K562 (cell line): ENCODE data around the gene ADGRG1. TPM values are rescaled to one million over a fixed set of nuclear protein-coding genes. Genes with fewer than 3 reads are reported as not detected.

Experiments
- ATAC-seq: fragments of 200-7000 bp; cut with Tn5 transposase; 3 replicates; pipeline ENCODE4 v1.9.1; 2020; ENCODE audit warnings: moderate library complexity
- BruUV-seq: library from RNA; stranded (reverse); fragments of 400-500 nt; replicated peaks from 2 replicates; lab custom pipeline; 2021; lab: Mats Ljungman, UMichigan
- CTCF ChIA-PET: fragments of 300-600 bp; formaldehyde crosslinking; extraction: SDS; loops from one replicate; lab custom pipeline; 2021; ENCODE audit warnings: low intra/inter-chr PET ratio; lab: Yijun Ruan, JAX
- POLR2A ChIA-PET: fragments of 300-600, 350-650 bp; sonication (Branson Sonifier 250); formaldehyde crosslinking; extraction: SDS; loops from one replicate; lab custom pipeline; 2021; ENCODE audit warnings: antibody characterized with exemption, inconsistent platforms; lab: Yijun Ruan, JAX
- DNase-seq, 4 experiments: peaks; one replicate each; pipeline versions ENCODE4 v3.0.0 to v3.0.0-alpha.2; 2011 to 2018; ENCODE audit warnings: low spot score in 3 of 4, mixed read lengths in 3 of 4; ENCODE audit errors: extremely low read depth in 1 of 4
- FAIRE-seq: peaks from 2 replicates; lab custom pipeline; 2011; peaks lifted over from hg19 to GRCh38; lab: Jason Lieb, UNC
- H2AFZ ChIP-seq: 2 replicates; pipeline ENCODE4 v1.6.0; 2011; ENCODE audit warnings: low read depth, low read length, control low read depth, inconsistent platforms
- H3K27ac ChIP-seq: fragments of 200-600 bp; 3 replicates; pipeline ENCODE4 v1.8.0; 2011; ENCODE audit warnings: low read depth, mild to moderate bottlenecking, control low read depth, inconsistent platforms, low read length, moderate library complexity, mixed read lengths; ENCODE audit errors: extremely low read depth
- H3K27me3 ChIP-seq, 2 experiments: fragments of 300-600 bp in 1 of 2; 2 replicates in 1 of 2; 3 replicates in 1 of 2; pipeline versions ENCODE4 v1.6.0 to v1.8.0; 2011; ENCODE audit warnings: inconsistent platforms in 2 of 2, low read length in 2 of 2, mild to moderate bottlenecking in 1 of 2, mixed read lengths in 1 of 2, moderate library complexity in 1 of 2; ENCODE audit not compliant: control insufficient read depth in 2 of 2, insufficient read depth in 2 of 2
- H3K36me3 ChIP-seq: fragments of 300-600 bp; 3 replicates; pipeline ENCODE4 v1.8.0; 2011; ENCODE audit warnings: mild to moderate bottlenecking, low read length, inconsistent platforms; ENCODE audit not compliant: control insufficient read depth, insufficient read depth
- H3K4me1 ChIP-seq, 2 experiments: fragments of 200-600 bp in 1 of 2; replicated peaks in 1 of 2; 2 replicates in 1 of 2; 3 replicates in 1 of 2; pipeline versions ENCODE4 v1.5.1 to v1.8.0; 2011; ENCODE audit warnings: inconsistent platforms in 2 of 2, low read length in 2 of 2, mild to moderate bottlenecking in 1 of 2, mixed read lengths in 1 of 2, moderate library complexity in 1 of 2; ENCODE audit not compliant: control insufficient read depth in 2 of 2, insufficient read depth in 2 of 2
- H3K4me2 ChIP-seq: 2 replicates; pipeline ENCODE4 v1.6.1; 2011; ENCODE audit warnings: low read length, control low read depth, inconsistent platforms, mixed read lengths; ENCODE audit not compliant: insufficient read depth
- H3K4me3 ChIP-seq: fragments of 200-600 bp; sonication (generic), shearing (Covaris generic); 2 replicates; pipeline ENCODE4 v1.5.1; 2016; ENCODE audit warnings: control low read depth, inconsistent platforms
- H3K79me2 ChIP-seq: fragments of 200-600 bp; 3 replicates; pipeline ENCODE4 v1.8.0; 2011; ENCODE audit warnings: low read length, inconsistent platforms; ENCODE audit not compliant: control insufficient read depth, insufficient read depth
- H3K9ac ChIP-seq, 2 experiments: 2 replicates each; pipeline versions ENCODE4 v1.6.0 to v1.6.1; 2011; ENCODE audit warnings: low read depth in 2 of 2, low read length in 2 of 2, control low read depth in 1 of 2, inconsistent platforms in 1 of 2, mild to moderate bottlenecking in 1 of 2, mixed read lengths in 1 of 2; ENCODE audit not compliant: insufficient read depth in 1 of 2
- H3K9me1 ChIP-seq: one replicate; pipeline ENCODE4 v1.6.0; 2011; ENCODE audit warnings: inconsistent platforms, mild to moderate bottlenecking, low read length, moderate library complexity; ENCODE audit not compliant: control insufficient read depth, insufficient read depth
- H3K9me3 ChIP-seq: replicated peaks from 2 replicates; pipeline ENCODE4 v1.5.1; 2011; ENCODE audit warnings: low read depth, low read length, inconsistent platforms; ENCODE audit not compliant: control insufficient read depth, insufficient read depth
- H4K20me1 ChIP-seq: replicated peaks from 2 replicates; pipeline ENCODE4 v1.6.1; 2011; ENCODE audit warnings: low read length, inconsistent platforms, mixed read lengths; ENCODE audit not compliant: control insufficient read depth, insufficient read depth
- CCNT2 ChIP-seq: IDR thresholded peaks from 2 replicates; pipeline ENCODE4 v1.6.1; 2011; ENCODE audit warnings: borderline replicate concordance, low read depth, mild to moderate bottlenecking, moderate library complexity, mixed read lengths, low read length; ENCODE audit not compliant: insufficient read length; ENCODE audit errors: extremely low read depth
- CHCHD3 ChIP-seq: fragments of 250-450 bp; sonication (Bioruptor Pico); IDR thresholded peaks from 2 replicates; pipeline ENCODE4 v2.1.2; 2022; ENCODE audit warnings: mild to moderate bottlenecking
- CTBP1 ChIP-seq: fragments of 450-650 bp; IDR thresholded peaks from 2 replicates; pipeline ENCODE4 v1.6.1; 2016; ENCODE audit warnings: borderline replicate concordance
- GTF2E2 ChIP-seq: fragments of 200-800 bp; sonication (Bioruptor generic); IDR thresholded peaks from 2 replicates; pipeline ENCODE4 v1.6.1; 2016; ENCODE audit warnings: missing genetic modification characterization, missing compliant biosample characterization
- HDAC2 ChIP-seq: fragments of 450-650 bp; IDR thresholded peaks from 2 replicates; pipeline ENCODE4 v1.6.1; 2016; ENCODE audit warnings: mild to moderate bottlenecking
- KDM4B ChIP-seq, 2 experiments: fragments of 450-650 bp in 1 of 2; sonication (generic) in 1 of 2; IDR thresholded peaks; 2 replicates each; pipeline ENCODE4 v1.6.1; 2016 to 2017; ENCODE audit warnings: borderline replicate concordance in 2 of 2, antibody characterized with exemption in 1 of 2, low read depth in 1 of 2, mild to moderate bottlenecking in 1 of 2
- MAZ ChIP-seq, 2 experiments: fragments of 450-650 bp in 1 of 2; sonication (generic) in 1 of 2; formaldehyde crosslinking; IDR thresholded peaks in 1 of 2; conservative IDR thresholded peaks in 1 of 2; 2 replicates each; pipeline versions ENCODE4 v1.4.0 to v1.5.0; 2020; ENCODE audit warnings: mild to moderate bottlenecking in 1 of 2, missing genetic modification reagents in 1 of 2
- MED1 ChIP-seq: sonication (generic); formaldehyde crosslinking; IDR thresholded peaks from 2 replicates; pipeline ENCODE4 v1.8.1; 2023; ENCODE audit warnings: missing genetic modification reagents, borderline replicate concordance
- MLX ChIP-seq, 2 experiments: fragments of 450-650 bp in 1 of 2; sonication (generic) in 1 of 2; formaldehyde crosslinking; conservative IDR thresholded peaks; 2 replicates each; pipeline versions ENCODE4 v1.4.0 to v1.8.1; 2020 to 2022; ENCODE audit warnings: mild to moderate bottlenecking in 1 of 2, missing genetic modification reagents in 1 of 2
- NONO ChIP-seq, 2 experiments: fragments of 200-400 bp in 1 of 2; fragments of 450-650 bp in 1 of 2; formaldehyde crosslinking in 1 of 2; IDR thresholded peaks; 2 replicates each; pipeline ENCODE4 v1.6.1; 2017; ENCODE audit warnings: low read depth in 2 of 2, mild to moderate bottlenecking in 2 of 2, moderate library complexity in 2 of 2, low read length in 1 of 2
- PHF8 ChIP-seq: fragments of 200-600 bp; sonication (generic); IDR thresholded peaks from 2 replicates; pipeline ENCODE4 v1.6.1; 2012; ENCODE audit warnings: mixed run types, mild to moderate bottlenecking, inconsistent platforms, low read length, moderate library complexity, borderline replicate concordance
- POLR3A ChIP-seq: IDR thresholded peaks from 2 replicates; pipeline ENCODE4 v1.6.1; 2011; ENCODE audit warnings: borderline replicate concordance, mild to moderate bottlenecking, moderate library complexity; ENCODE audit not compliant: insufficient read length, insufficient read depth; ENCODE audit errors: extremely low read depth
- USF2 ChIP-seq: sonication (generic); formaldehyde crosslinking; IDR thresholded peaks from 2 replicates; pipeline ENCODE4 v1.5.0; 2020; ENCODE audit warnings: missing genetic modification reagents
- ZNF384 ChIP-seq: IDR thresholded peaks from 2 replicates; pipeline ENCODE4 v1.6.1; 2012; ENCODE audit warnings: low read depth, low read length, improper control_type of control experiment
- WGBS: fragments of 100-300 bp; shearing (Covaris generic); methylation state at CpG from one replicate; pipeline ENCODE4 v1.1.6; 2016; ENCODE audit warnings: low coverage, mixed read lengths; ENCODE audit not compliant: insufficient coverage; ENCODE audit errors: missing lambda C conversion rate; 5-methylcytosine and 5-hydroxymethylcytosine counted together
- in situ Hi-C: fragments of 300-500 bp; cut with MboI; formaldehyde crosslinking; loops from 4 replicates; pipeline ENCODE4 v1.15.0; 2018; ENCODE audit warnings: inconsistent platforms, mixed read lengths
- intact Hi-C: fragments of 100-400 bp; cut with micrococcal nuclease; formaldehyde crosslinking; loops from 2 replicates; pipeline ENCODE4 v1.14.2; 2022
- polyA plus RNA-seq, 8 experiments: library from polyadenylated mRNA; depleted of rRNA in 4 of 8; stranded (reverse) in 5 of 8; unstranded in 3 of 8; fragments of >200 nt; fragmentation: Nextera tagmentation in 2 of 8; fragmentation: Illumina TruSeq in 1 of 8; extraction: Ambion mirVana in 2 of 8; extraction: Trizol in 1 of 8; gene quantifications; 2 replicates each; pipeline versions ENCODE4 v1.2.1 to v1.2.3, GENCODE V29; 2011 to 2014; ENCODE audit warnings: inconsistent platforms in 1 of 8, missing spikeins in 1 of 8
- total RNA-seq, 7 experiments: library from RNA; depleted of rRNA in 6 of 7; stranded (reverse); fragments of >200 nt in 6 of 7; fragmentation: Illumina TruSeq in 2 of 7; extraction: Trizol in 2 of 7; gene quantifications; 2 replicates each; pipeline versions ENCODE4 v1.2.1 to v1.2.3, GENCODE V29; 2011 to 2021; ENCODE audit warnings: low replicate concordance in 1 of 7

The ADGRG1 gene
- total and polyA plus RNA-seq, 9 of the 15 experiments (the other 6 are each of a cell fraction or from before 2014, with no cell fraction given) = 0.04 to 0.31 (median 0.16) TPM; not detected in 6

- CTCF ChIA-PET = no interaction called here
- POLR2A ChIA-PET = interaction anchor here (0.6 to 1.8 kb wide), 4 partner anchors 8 to 44 kb away, joined by 3 to 5 read pairs (median 4); no protein-coding TSS in a partner anchor
These were observed 65.1 kb downstream of the ADGRG1 start for GRCh38 chr16:57693550-57693949.

GRCh38 chr16:57694231-57694724 is 65.8 kb downstream of the ADGRG1 start:
- peaks cover 42 to 51% of the 10 kb centered on the region in 2 experiments; a peak in 4 of 5 replicates for H3K4me1 ChIP-seq
- 0 out of 2 replicates have a peak, but pooled peaks cover 2% of the 10 kb centered on the region for H3K9me3 ChIP-seq
- H2AFZ ChIP-seq = 0 out of 2 replicates have a peak overlapping the region, but pooled peaks have one; percentile 60
- H3K9me1 ChIP-seq = peaks cover under 1% of the 10 kb centered on the region
- H3K27ac ChIP-seq = no peak overlapping the region
- H3K4me2 ChIP-seq = no peak overlapping the region
- no peaks in the 10 kb centered on the region for H4K20me1 ChIP-seq
- DNase-seq = no peak
- 51% methylated on average over 10 of the region's 10 CpGs for WGBS
- no peaks in the 10 kb centered on the region for H3K79me2 ChIP-seq
- no peak overlapping the region for H3K4me3 ChIP-seq
- H3K9ac ChIP-seq = no peak overlapping the region
- POLR2A ChIA-PET = interaction anchor here (0.6 to 1.8 kb wide), 6 partner anchors 9 to 41 kb away, joined by 3 to 5 read pairs (median 4); partner anchors contain the start of gene KATNB1
- intact Hi-C loops = loop anchor here (5.0 kb wide), 1 partner anchor 43 kb away; the partner anchor contains the start of gene KATNB1
- no peak for ATAC-seq
- H3K27me3 ChIP-seq = no peaks in the 10 kb centered on the region
- no peaks in the 10 kb centered on the region for H3K36me3 ChIP-seq
- BruUV-seq = no TSS peak
- in situ Hi-C loops = no loop called here
- CTCF ChIA-PET = no interaction called here
- FAIRE-seq = no peak
- no peak for TF ChIP-seq USF2 (CRISPR knock-in tag)
- TF ChIP-seq PHF8 = no peak
- no peak for TF ChIP-seq MAZ (CRISPR knock-in tag; conservative IDR thresholded peaks at IDR 0.05 in 1 of 2, IDR thresholded peaks at IDR 0.05 in 1 of 2)
- no peak for TF ChIP-seq CHCHD3
- no peak for TF ChIP-seq MLX (CRISPR knock-in tag; conservative IDR thresholded peaks at IDR 0.05)
- no peak for TF ChIP-seq KDM4B (IDR thresholded peaks at IDR 0.05; ENCODE audit: borderline replicate concordance in 2 of 2, low read depth in 1 of 2)
- no peak for TF ChIP-seq GTF2E2
- TF ChIP-seq CCNT2 = no peak
- no peak for TF ChIP-seq POLR3A
- no peak for TF ChIP-seq HDAC2
- no peak for TF ChIP-seq ZNF384

More at GRCh38 chr16:57693550-57693949, 65.1 kb downstream of the ADGRG1 start:
- BruUV-seq = no TSS peak
- FAIRE-seq = no peak
- Histone ChIP-seq H3K4me2 (no peak overlapping the region), H3K9me1 (peaks cover 8% of the 10 kb centered on the region), H3K9me3 (0 out of 2 replicates have a peak, but pooled peaks cover 2% of the 10 kb centered on the region), H3K4me1 (peaks cover 49 to 54% of the 10 kb centered on the region in 2 experiments), H4K20me1 (no peaks in the 10 kb centered on the region), H3K79me2 (no peaks in the 10 kb centered on the region), H3K4me3 (no peak overlapping the region), H3K36me3 (no peaks in the 10 kb centered on the region), H3K27me3 (no peaks in the 10 kb centered on the region), H2AFZ (no peak overlapping the region), H3K9ac (no peak overlapping the region), H3K27ac (no peak overlapping the region)
- WGBS = 42% methylated on average over 4 of the region's 4 CpGs
- no peak for ATAC-seq
- TF ChIP-seq MED1 (CRISPR knock-in tag) = no peak
- peak; percentile 34; the same call in 1 of the 2 replicates for TF ChIP-seq CTBP1
- TF ChIP-seq NONO (IDR thresholded peaks at IDR 0.05; ENCODE audit: low read depth in 2 of 2, low read length in 1 of 2) = 0 out of 4 replicates have a peak, but pooled peaks of 1 of the 2 experiments have one; percentile 23
- in situ Hi-C loops (no loop called here), intact Hi-C loops (loop anchor here (5.0 kb wide), 1 partner anchor 44 kb away; the partner anchor contains the start of gene KATNB1)
- DNase-seq = no peak
